ENCODE data around the gene ACTL7A.
"Not testable (repeated sequence)": the region's sequence is repeated elsewhere in the genome, so short reads cannot be mapped to it uniquely, and the experiment has no call there.

Gene ACTL7A

GRCh38 chr9:108861997-108862396 is at the start of gene ACTL7A:
Gene ACTL7A (plus strand): TSS chr9:108862266. CDS start chr9:108862323, 57 bp downstream.
- DNase-seq (ENCODE audit: low read depth, low spot score): no peak
- H3K27ac ChIP-seq: no peak within 1 kb of the TSS

- no peak overlapping the region for H3K27ac ChIP-seq
- DNase-seq (ENCODE audit: low read depth, low spot score): no peak
These were observed 49.6 kb upstream of the ACTL7A start for GRCh38 chr9:108812396-108813025.

- H3K27ac ChIP-seq: peak overlapping the region; percentile 26
- peak; percentile 64 for DNase-seq (ENCODE audit: low read depth, low spot score)
These were observed 48.0 kb upstream of the ACTL7A start for GRCh38 chr9:108813951-108814601.

GRCh38 chr9:108815156-108815555 is 46.9 kb upstream of the ACTL7A start:
- H3K27ac ChIP-seq: no peak overlapping the region
- no peak for DNase-seq (ENCODE audit: low read depth, low spot score)

GRCh38 chr9:108816037-108816436 is 46.0 kb upstream of the ACTL7A start:
- H3K27ac ChIP-seq: no peak overlapping the region
- DNase-seq (ENCODE audit: low read depth, low spot score): no peak

GRCh38 chr9:108823829-108824228 is 38.2 kb upstream of the ACTL7A start:
- DNase-seq (ENCODE audit: low read depth, low spot score): no peak
- no peak overlapping the region for H3K27ac ChIP-seq

- H3K27ac ChIP-seq: peak overlapping the region; percentile 76
- peak; percentile 64 for DNase-seq (ENCODE audit: low read depth, low spot score)
These were observed 31.8 kb upstream of the ACTL7A start for GRCh38 chr9:108830272-108830671.

- peak overlapping the region; percentile 76 for H3K27ac ChIP-seq
- DNase-seq (ENCODE audit: low read depth, low spot score): peak; percentile 55
These were observed 30.4 kb upstream of the ACTL7A start for GRCh38 chr9:108831496-108832178.

- DNase-seq (ENCODE audit: low read depth, low spot score): no peak
- H3K27ac ChIP-seq: peak overlapping the region; percentile 76
These were observed 29.9 kb upstream of the ACTL7A start for GRCh38 chr9:108832179-108832500.

GRCh38 chr9:108834959-108835665 is 27.0 kb upstream of the ACTL7A start:
- DNase-seq (ENCODE audit: low read depth, low spot score): peak; percentile 85

GRCh38 chr9:108835831-108836230 is 26.2 kb upstream of the ACTL7A start:
- H3K27ac ChIP-seq: peak overlapping the region; percentile 99
- DNase-seq (ENCODE audit: low read depth, low spot score): peak; percentile 76

More at GRCh38 chr9:108834959-108835665, 27.0 kb upstream of the ACTL7A start:
- H3K27ac ChIP-seq: peak overlapping the region; percentile 99

GRCh38 chr9:108836319-108836718 is 25.7 kb upstream of the ACTL7A start:
- DNase-seq (ENCODE audit: low read depth, low spot score): no peak
- peak overlapping the region; percentile 99 for H3K27ac ChIP-seq

GRCh38 chr9:108836781-108837180 is 25.3 kb upstream of the ACTL7A start:
- H3K27ac ChIP-seq: peak overlapping the region; percentile 99
- DNase-seq (ENCODE audit: low read depth, low spot score): peak; percentile 97

GRCh38 chr9:108837530-108837929 is 24.5 kb upstream of the ACTL7A start:
- peak; percentile 91 for DNase-seq (ENCODE audit: low read depth, low spot score)
- H3K27ac ChIP-seq: peak overlapping the region; percentile 99

- H3K27ac ChIP-seq: peak overlapping the region; percentile 99
- DNase-seq (ENCODE audit: low read depth, low spot score): peak; percentile 68
These were observed 24.0 kb upstream of the ACTL7A start for GRCh38 chr9:108838017-108838416.

- DNase-seq (ENCODE audit: low read depth, low spot score); H3K27ac ChIP-seq: not testable (repeated sequence)
These were observed 22.5 kb upstream of the ACTL7A start for GRCh38 chr9:108839561-108839960.

- no peak for DNase-seq (ENCODE audit: low read depth, low spot score)
- no peak overlapping the region for H3K27ac ChIP-seq
These were observed 19.3 kb upstream of the ACTL7A start for GRCh38 chr9:108842610-108843295.

- DNase-seq (ENCODE audit: low read depth, low spot score): no peak
- H3K27ac ChIP-seq: peak overlapping the region; percentile 23
These were observed 17.7 kb upstream of the ACTL7A start for GRCh38 chr9:108844391-108844790.

GRCh38 chr9:108844856-108845255 is 17.2 kb upstream of the ACTL7A start:
- peak overlapping the region; percentile 23 for H3K27ac ChIP-seq
- DNase-seq (ENCODE audit: low read depth, low spot score): no peak

GRCh38 chr9:108845507-108845906 is 16.6 kb upstream of the ACTL7A start:
- no peak overlapping the region for H3K27ac ChIP-seq
- DNase-seq (ENCODE audit: low read depth, low spot score): no peak
